Ascending aorta (tissue), 2 donors: ENCODE measurements around the gene FAM107A. TPM values are rescaled to one million over a fixed set of nuclear protein-coding genes. Genes with fewer than 3 reads are reported as not detected.

Experiments
- DNase-seq, 2 donors: peaks; one replicate each; pipeline ENCODE4 v3.0.0-alpha.2; 2019; ENCODE audit warnings: low spot score in 2 of 2
- H3K27ac ChIP-seq, 2 donors: fragments of 200-600 bp; sonication (generic); one replicate each; pipeline ENCODE4 v1.5.1; 2016 to 2017; ENCODE audit warnings: mild to moderate bottlenecking in 1 of 2
- H3K27me3 ChIP-seq: fragments of 200-600 bp; sonication (generic); one replicate; pipeline ENCODE4 v1.5.1; 2017
- H3K36me3 ChIP-seq, 2 donors: fragments of 200-600 bp; sonication (generic); one replicate each; pipeline ENCODE4 v1.5.1; 2016
- H3K4me1 ChIP-seq, 2 donors: fragments of 200-600 bp; sonication (generic); one replicate each; pipeline ENCODE4 v1.5.1; 2016 to 2017; ENCODE audit warnings: mild to moderate bottlenecking in 1 of 2
- H3K4me3 ChIP-seq, 2 donors: fragments of 200-600 bp; sonication (generic); one replicate each; pipeline ENCODE4 v1.5.1; 2016 to 2017; ENCODE audit warnings: mild to moderate bottlenecking in 1 of 2
- H3K9me3 ChIP-seq, 2 donors: fragments of 200-600 bp; sonication (generic); one replicate each; pipeline ENCODE4 v1.5.1; 2016
- CTCF ChIP-seq, 3 experiments: fragments of 200-600 bp in 2 of 3; fragments of 450-650 bp in 1 of 3; sonication (generic) in 2 of 3; IDR thresholded peaks; one replicate each; pipeline ENCODE4 v1.5.1; 2016 to 2019; ENCODE audit warnings: antibody characterized with exemption in 3 of 3, mild to moderate bottlenecking in 1 of 3, moderate library complexity in 1 of 3
- intact Hi-C: fragments of 100-400 bp; cut with DNase I; formaldehyde crosslinking; loops from one replicate; pipeline ENCODE4 v1.15.1; 2023
- total RNA-seq: library from RNA; depleted of rRNA; stranded (reverse); fragments of >200 nt; gene quantifications from one replicate; pipeline ENCODE4 v1.1.0, GENCODE V29; 2016

The FAM107A gene
- total RNA-seq, 1 donor from 2014 or later = 93.4 TPM

GRCh38 chr3:58556761-58557221, 20.4 kb downstream of the FAM107A start:
- peaks cover 0 to 5% of the 10 kb centered on the region in 2 donors for H3K9me3 ChIP-seq
- no peaks in the 10 kb centered on the region for H3K4me1 ChIP-seq
- no peak for DNase-seq
- no peaks in the 10 kb centered on the region for H3K27me3 ChIP-seq
- no peak for TF ChIP-seq CTCF (IDR thresholded peaks at IDR 0.05)
- H3K4me3 ChIP-seq = no peak overlapping the region
- no peak overlapping the region for H3K27ac ChIP-seq
- intact Hi-C loops = no loop called here
- no peaks in the 10 kb centered on the region for H3K36me3 ChIP-seq

- Histone ChIP-seq H3K9me3 (peaks cover 0 to 11% of the 10 kb centered on the region in 2 donors), H3K4me3 (no peak overlapping the region), H3K36me3 (no peaks in the 10 kb centered on the region), H3K4me1 (no peaks in the 10 kb centered on the region), H3K27me3 (no peaks in the 10 kb centered on the region), H3K27ac (no peak overlapping the region)
- no peak for DNase-seq
- intact Hi-C loops = no loop called here
- no peak for TF ChIP-seq CTCF (IDR thresholded peaks at IDR 0.05)
Observed at GRCh38 chr3:58556001-58556400, 21.2 kb downstream of the FAM107A start.

- Histone ChIP-seq H3K27me3 (no peaks in the 10 kb centered on the region), H3K27ac (no peak overlapping the region), H3K9me3 (peaks cover 0 to 11% of the 10 kb centered on the region in 2 donors), H3K36me3 (no peaks in the 10 kb centered on the region), H3K4me3 (no peak overlapping the region), H3K4me1 (no peaks in the 10 kb centered on the region)
- intact Hi-C loops = no loop called here
- TF ChIP-seq CTCF (IDR thresholded peaks at IDR 0.05) = no peak
- no peak for DNase-seq
Observed at GRCh38 chr3:58555203-58555602, 22.0 kb downstream of the FAM107A start.

- intact Hi-C loops = no loop called here
- H3K27ac ChIP-seq = no peak overlapping the region
- H3K4me3 ChIP-seq = no peak overlapping the region
- peaks cover 0 to 11% of the 10 kb centered on the region in 2 donors for H3K9me3 ChIP-seq
- no peak for DNase-seq
- no peaks in the 10 kb centered on the region for H3K4me1 ChIP-seq
- no peaks in the 10 kb centered on the region for H3K27me3 ChIP-seq
- no peaks in the 10 kb centered on the region for H3K36me3 ChIP-seq
- TF ChIP-seq CTCF (IDR thresholded peaks at IDR 0.05) = no peak
Observed at GRCh38 chr3:58553003-58553402, 24.2 kb downstream of the FAM107A start.

GRCh38 chr3:58551636-58552180, 25.5 kb downstream of the FAM107A start:
- Histone ChIP-seq H3K4me3 (no peak overlapping the region), H3K9me3 (peaks cover 0 to 11% of the 10 kb centered on the region in 2 donors), H3K36me3 (no peaks in the 10 kb centered on the region), H3K4me1 (no peaks in the 10 kb centered on the region), H3K27me3 (no peaks in the 10 kb centered on the region), H3K27ac (no peak overlapping the region)
- no peak for TF ChIP-seq CTCF (IDR thresholded peaks at IDR 0.05)
- intact Hi-C loops = no loop called here
- DNase-seq = no peak

- TF ChIP-seq CTCF (IDR thresholded peaks at IDR 0.05) = no peak
- no peak for DNase-seq
- no peaks in the 10 kb centered on the region for H3K4me1 ChIP-seq
- intact Hi-C loops = no loop called here
- H3K27me3 ChIP-seq = no peaks in the 10 kb centered on the region
- peaks cover 0 to 5% of the 10 kb centered on the region in 2 donors for H3K9me3 ChIP-seq
- no peak overlapping the region for H3K4me3 ChIP-seq
- no peaks in the 10 kb centered on the region for H3K36me3 ChIP-seq
- H3K27ac ChIP-seq = no peak overlapping the region
Observed at GRCh38 chr3:58544541-58544940, 32.6 kb downstream of the FAM107A start.
